Activated CD8-positive, alpha-beta memory T cell treated with anti-CD3 and anti-CD28 coated beads for 1 hour (primary cell): ENCODE data around the gene SLC27A5.
A peak's percentile ranks its signal among the peaks of the same experiment; 100 is the strongest.

Experiments
- DNase-seq, 2 donors: peaks; one replicate each; pipeline ENCODE4 v3.0.0-alpha.2; 2020; ENCODE audit warnings: low read depth in 1 of 2; ENCODE audit errors: extremely low read depth in 1 of 2

SLC27A5 gene

GRCh38 chr19:58511353-58512208, at the start of gene SLC27A5:
TSS of gene SLC27A5 (minus strand) at chr19:58511992. CDS start at chr19:58511955, 37 bp downstream.
- DNase-seq: no peak

- DNase-seq: no peak
These were observed 49.1 kb upstream of the SLC27A5 start for GRCh38 chr19:58560921-58561320.

- no peak for DNase-seq
These were observed 48.5 kb upstream of the SLC27A5 start for GRCh38 chr19:58560007-58560887.

GRCh38 chr19:58559275-58560006, 47.6 kb upstream of the SLC27A5 start:
- DNase-seq: peak in 1 of 2 donors; percentile 46

GRCh38 chr19:58558623-58559274, 47.0 kb upstream of the SLC27A5 start:
- peak; percentile 99 to 100 for DNase-seq

- no peak for DNase-seq
These were observed 46.4 kb upstream of the SLC27A5 start, which contains the start of gene UBE2M for GRCh38 chr19:58558066-58558622. TSS of gene UBE2M (minus strand) at chr19:58558611. CDS start at chr19:58558381, 230 bp downstream.

- DNase-seq: no peak
These were observed 45.7 kb upstream of the SLC27A5 start for GRCh38 chr19:58557221-58558065.

- DNase-seq: no peak
These were observed 44.9 kb upstream of the SLC27A5 start for GRCh38 chr19:58556622-58557220.

- no peak for DNase-seq
These were observed 44.3 kb upstream of the SLC27A5 start for GRCh38 chr19:58555920-58556621.

- DNase-seq: no peak
These were observed 43.6 kb upstream of the SLC27A5 start for GRCh38 chr19:58555369-58555885.

GRCh38 chr19:58554494-58555368, 42.9 kb upstream of the SLC27A5 start, which contains the start of gene CHMP2A:
TSS of gene CHMP2A (minus strand) at chr19:58555105. CDS start at chr19:58554212, 893 bp downstream.
- peak; percentile 94 to 97 for DNase-seq

GRCh38 chr19:58553799-58554493, 42.2 kb upstream of the SLC27A5 start:
- DNase-seq: no peak

- DNase-seq: no peak
These were observed 40.9 kb upstream of the SLC27A5 start for GRCh38 chr19:58552655-58553054.

GRCh38 chr19:58551577-58552471, 40.0 kb upstream of the SLC27A5 start:
- no peak for DNase-seq

- DNase-seq: no peak
These were observed 39.3 kb upstream of the SLC27A5 start for GRCh38 chr19:58551123-58551497.
